NB4 (cell line): ENCODE data around the gene FRMPD3.

ENCODE experiments used
- CTCF ChIP-seq: IDR thresholded peaks from one replicate; pipeline ENCODE4 v1.5.1; 2012; ENCODE audit warnings: low read depth, low read length
- POLR2A ChIP-seq: IDR thresholded peaks from 2 replicates; pipeline ENCODE4 v1.6.1; 2011; ENCODE audit warnings: mild to moderate bottlenecking; ENCODE audit not compliant: insufficient read length; ENCODE audit errors: extremely low read depth

GRCh38 chrX:107470198-107470597, 20.7 kb downstream of the FRMPD3 start:
- TF ChIP-seq POLR2A (no peak), CTCF (no peak)
